GM10248 (cell line): ENCODE measurements around the gene WDR62.
"Not testable (repeated sequence)": the region's sequence is repeated elsewhere in the genome, so short reads cannot be mapped to it uniquely, and the experiment has no call there.

Experiments
- CTCF ChIA-PET: fragments of 300-600 bp; sonication (Branson Sonifier 250); formaldehyde crosslinking; extraction: SDS; loops from one replicate; lab custom pipeline; 2021; ENCODE audit warnings: antibody characterized with exemption; lab: Yijun Ruan, JAX
- POLR2A ChIA-PET: fragments of 350-650 bp; sonication (Branson Sonifier 250); formaldehyde crosslinking; extraction: SDS; loops from one replicate; lab custom pipeline; 2020; ENCODE audit warnings: antibody characterized with exemption; lab: Yijun Ruan, JAX
- DNase-seq: peaks from one replicate; pipeline ENCODE4 v3.0.0; 2012; ENCODE audit errors: extremely low spot score
- CTCF ChIP-seq: IDR thresholded peaks from 2 replicates; pipeline ENCODE4 v1.5.1; 2012; ENCODE audit warnings: mild to moderate bottlenecking, low read depth; ENCODE audit errors: extremely low read depth, missing control alignments, control extremely low read depth

Gene WDR62

GRCh38 chr19:36116344-36116637, 61.6 kb downstream of the WDR62 start:
- no peak for DNase-seq
- ChIA-PET POLR2A (no interaction called here), CTCF (interaction anchor here (0.8 to 6.1 kb wide), 2 partner anchors 11 to 29 kb away, joined by 3 to 43 read pairs; no protein-coding TSS in a partner anchor)
- TF ChIP-seq CTCF, result no peak

- DNase-seq, result no peak
- CTCF ChIA-PET, result interaction anchor here (0.9 kb wide), 1 partner anchor 17 kb away, joined by 3 read pairs; no protein-coding TSS in a partner anchor
- POLR2A ChIA-PET, result no interaction called here
- no peak for TF ChIP-seq CTCF
These were observed 65.6 kb downstream of the WDR62 start for GRCh38 chr19:36120092-36120983.

GRCh38 chr19:36120984-36121358, 66.3 kb downstream of the WDR62 start:
- TF ChIP-seq CTCF, result no peak
- DNase-seq, result no peak
- ChIA-PET CTCF (no interaction called here), POLR2A (no interaction called here)

- no peak for DNase-seq
- POLR2A ChIA-PET, result no interaction called here
These were observed 66.9 kb downstream of the WDR62 start for GRCh38 chr19:36121486-36122124.

GRCh38 chr19:36125557-36125956, 70.9 kb downstream of the WDR62 start:
- DNase-seq, result no peak
- ChIA-PET POLR2A (no interaction called here), CTCF (interaction anchor here (2.1 to 5.9 kb wide), 3 partner anchors 9 to 44 kb away, joined by 10 to 47 read pairs (median 43); partner anchors contain the start of genes CAPNS1, POLR2I and TBCB)
- no peak for TF ChIP-seq CTCF

More at GRCh38 chr19:36121486-36122124, 66.9 kb downstream of the WDR62 start:
- no peak for TF ChIP-seq CTCF
- CTCF ChIA-PET, result no interaction called here

- TF ChIP-seq CTCF, result no peak
- no peak for DNase-seq
- POLR2A ChIA-PET, result no interaction called here
- CTCF ChIA-PET, result interaction anchor here (0.7 to 5.9 kb wide), 27 partner anchors 10 to 380 kb away, joined by 3 to 47 read pairs (median 4); partner anchors contain the start of genes CAPNS1, LIN37, POLR2I and TBCB
These were observed 73.7 kb downstream of the WDR62 start for GRCh38 chr19:36128392-36128736.

GRCh38 chr19:36131221-36131620, 76.5 kb downstream of the WDR62 start:
- CTCF ChIA-PET, result interaction anchor here (1.4 kb wide), 2 partner anchors 9 to 39 kb away, joined by 3 to 6 read pairs; partner anchors contain the start of gene CAPNS1
- POLR2A ChIA-PET, DNase-seq: not testable (repeated sequence)

GRCh38 chr19:36134867-36135266, 80.2 kb downstream of the WDR62 start:
- DNase-seq, POLR2A ChIA-PET: not testable (repeated sequence)
- CTCF ChIA-PET, result interaction anchor here (1.4 kb wide), 1 partner anchor 31 kb away, joined by 3 read pairs; no protein-coding TSS in a partner anchor
